HL-60/S4 treated with retinoic acid at 250 ng/mL for 4 days and 3 days (cell line): ENCODE measurements around the gene ARRB2.

Source experiments
- in situ Hi-C: fragments of 300-500 bp; cut with MboI; formaldehyde crosslinking; loops from 2 replicates; pipeline ENCODE4 v1.7.0; 2022; ENCODE audit warnings: low sequenced_read_pairs

Gene ARRB2

GRCh38 chr17:4748686-4749085 is 38.3 kb downstream of the ARRB2 start:
- in situ Hi-C loops = no loop called here

GRCh38 chr17:4750606-4751005 is 40.2 kb downstream of the ARRB2 start:
- in situ Hi-C loops = no loop called here

- in situ Hi-C loops = no loop called here
Measured at GRCh38 chr17:4751932-4752331, 41.5 kb downstream of the ARRB2 start.

- in situ Hi-C loops = no loop called here
Measured at GRCh38 chr17:4753392-4753791, 43.0 kb downstream of the ARRB2 start.

GRCh38 chr17:4759776-4760236 is 49.4 kb downstream of the ARRB2 start:
- in situ Hi-C loops = no loop called here

- in situ Hi-C loops = no loop called here
Measured at GRCh38 chr17:4764595-4764994, 54.2 kb downstream of the ARRB2 start.

- in situ Hi-C loops = no loop called here
Measured at GRCh38 chr17:4766201-4766600, 55.8 kb downstream of the ARRB2 start.

GRCh38 chr17:4766723-4767122 is 56.3 kb downstream of the ARRB2 start:
- in situ Hi-C loops = no loop called here

GRCh38 chr17:4768298-4768697 is 57.9 kb downstream of the ARRB2 start:
- in situ Hi-C loops = no loop called here

GRCh38 chr17:4769628-4770027 is 59.2 kb downstream of the ARRB2 start:
- in situ Hi-C loops = no loop called here
